Measurements from ENCODE around the gene CARD11.

The CARD11 gene

DNA sequence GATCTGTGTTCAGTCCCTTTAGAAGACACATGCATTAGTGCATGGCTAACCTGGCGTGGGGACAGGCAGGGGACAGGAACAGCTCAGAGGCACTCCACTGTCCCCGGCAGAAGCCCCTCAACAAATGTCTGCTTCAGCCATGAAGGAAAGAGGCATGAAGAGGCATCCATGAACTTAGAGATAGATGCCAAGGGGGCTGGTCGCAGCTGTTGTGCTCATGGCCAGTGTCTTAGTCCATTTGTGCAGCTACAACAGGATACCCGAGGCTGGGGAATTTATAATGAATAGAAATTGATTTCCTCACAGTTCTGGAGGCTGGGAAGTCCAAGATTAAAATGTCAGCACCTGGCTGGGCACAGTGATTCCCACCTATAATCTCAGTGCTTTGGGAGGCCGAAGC, 185.0 kb downstream of the CARD11 start:
- Histone ChIP-seq H3K4me2 (ENCODE audit: low read depth, low read length, poor library complexity, severe bottlenecking) (no peak overlapping the region), H3K9me3 (ENCODE audit: insufficient read depth, low read depth, low read length) (no peaks in the 10 kb centered on the region), H3F3A (ENCODE audit: low read depth) (no peaks in the 10 kb centered on the region), H3K79me2 (ENCODE audit: insufficient read depth, low read length) (no peaks in the 10 kb centered on the region), H2AFZ (ENCODE audit: low read length) (no peak overlapping the region), H3K9ac (ENCODE audit: low read depth, low read length, poor library complexity, severe bottlenecking) (no peak overlapping the region), H4K20me1 (ENCODE audit: insufficient read depth, low read length, poor library complexity, severe bottlenecking) (no peaks in the 10 kb centered on the region), H3K4me3 (ENCODE audit: low read length, poor library complexity, severe bottlenecking) (no peak overlapping the region), H3K9me2 (replicated peaks; ENCODE audit: low read depth, low read length) (no peaks in the 10 kb centered on the region), H3K36me3 (ENCODE audit: insufficient read depth, low read length) (no peaks in the 10 kb centered on the region), H3K4me1 (ENCODE audit: insufficient read depth, low read length, poor library complexity, severe bottlenecking) (peaks cover 9% of the 10 kb centered on the region), H3K27me3 (ENCODE audit: insufficient read depth, low read length, poor library complexity, severe bottlenecking) (no peaks in the 10 kb centered on the region)
- TF ChIP-seq EZH2phosphoT487 (IDR thresholded peaks at IDR 0.05; ENCODE audit: borderline replicate concordance), result no peak
- TF ChIP-seq, protein P1, sequence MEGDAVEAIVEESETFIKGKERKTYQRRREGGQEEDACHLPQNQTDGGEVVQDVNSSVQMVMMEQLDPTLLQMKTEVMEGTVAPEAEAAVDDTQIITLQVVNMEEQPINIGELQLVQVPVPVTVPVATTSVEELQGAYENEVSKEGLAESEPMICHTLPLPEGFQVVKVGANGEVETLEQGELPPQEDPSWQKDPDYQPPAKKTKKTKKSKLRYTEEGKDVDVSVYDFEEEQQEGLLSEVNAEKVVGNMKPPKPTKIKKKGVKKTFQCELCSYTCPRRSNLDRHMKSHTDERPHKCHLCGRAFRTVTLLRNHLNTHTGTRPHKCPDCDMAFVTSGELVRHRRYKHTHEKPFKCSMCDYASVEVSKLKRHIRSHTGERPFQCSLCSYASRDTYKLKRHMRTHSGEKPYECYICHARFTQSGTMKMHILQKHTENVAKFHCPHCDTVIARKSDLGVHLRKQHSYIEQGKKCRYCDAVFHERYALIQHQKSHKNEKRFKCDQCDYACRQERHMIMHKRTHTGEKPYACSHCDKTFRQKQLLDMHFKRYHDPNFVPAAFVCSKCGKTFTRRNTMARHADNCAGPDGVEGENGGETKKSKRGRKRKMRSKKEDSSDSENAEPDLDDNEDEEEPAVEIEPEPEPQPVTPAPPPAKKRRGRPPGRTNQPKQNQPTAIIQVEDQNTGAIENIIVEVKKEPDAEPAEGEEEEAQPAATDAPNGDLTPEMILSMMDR (conservative IDR thresholded peaks at IDR 0.05; ENCODE audit: low read length), result no peak

DNA sequence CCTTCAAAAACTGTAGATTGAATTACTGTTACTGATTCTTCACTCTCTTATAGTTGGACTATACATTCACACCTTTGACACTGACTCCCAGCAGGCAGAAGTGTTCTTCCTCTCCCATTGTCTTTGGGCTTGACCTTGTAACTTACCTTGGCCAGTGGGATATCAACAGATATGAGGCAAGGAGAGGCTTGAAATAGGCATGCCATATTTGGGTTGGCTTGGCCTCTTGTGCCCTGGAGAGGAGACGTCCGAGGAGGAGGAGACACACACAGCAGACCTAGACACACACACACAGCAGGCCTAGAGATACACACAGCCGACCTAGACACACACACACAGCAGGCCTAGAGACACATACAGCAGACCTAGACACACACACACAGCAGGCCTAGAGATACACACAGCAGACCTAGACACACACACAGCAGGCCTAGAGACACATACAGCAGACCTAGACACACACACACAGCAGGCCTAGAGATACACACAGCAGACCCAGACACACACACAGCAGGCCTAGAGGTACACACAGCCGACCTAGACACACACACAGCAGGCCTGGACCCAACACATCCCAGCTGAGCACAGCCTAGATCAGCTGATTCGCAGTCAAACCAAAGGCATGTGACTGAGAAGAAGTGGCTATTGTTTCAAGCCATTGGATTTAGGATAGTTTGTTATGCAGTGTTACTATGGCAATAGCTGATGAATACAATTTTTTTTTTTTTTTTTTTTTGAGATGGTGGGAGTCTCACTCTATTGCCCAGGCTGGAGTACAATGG, 187.1 kb downstream of the CARD11 start:
- Histone ChIP-seq H3K9ac (ENCODE audit: low read depth, low read length, poor library complexity, severe bottlenecking) (no peak overlapping the region), H3K4me1 (ENCODE audit: insufficient read depth, low read length, poor library complexity, severe bottlenecking) (no peaks in the 10 kb centered on the region), H3K9me2 (replicated peaks; ENCODE audit: low read depth, low read length) (no peaks in the 10 kb centered on the region), H4K20me1 (ENCODE audit: insufficient read depth, low read length, poor library complexity, severe bottlenecking) (no peaks in the 10 kb centered on the region), H3K9me3 (ENCODE audit: insufficient read depth, low read depth, low read length) (no peaks in the 10 kb centered on the region), H3K27me3 (ENCODE audit: insufficient read depth, low read length, poor library complexity, severe bottlenecking) (no peaks in the 10 kb centered on the region), H3K4me3 (ENCODE audit: low read length, poor library complexity, severe bottlenecking) (no peak overlapping the region), H3K4me2 (ENCODE audit: low read depth, low read length, poor library complexity, severe bottlenecking) (no peak overlapping the region), H3K36me3 (ENCODE audit: insufficient read depth, low read length) (no peaks in the 10 kb centered on the region), H2AFZ (ENCODE audit: low read length) (no peak overlapping the region), H3F3A (ENCODE audit: low read depth) (no peaks in the 10 kb centered on the region), H3K79me2 (ENCODE audit: insufficient read depth, low read length) (no peaks in the 10 kb centered on the region)
- TF ChIP-seq, protein P1 (conservative IDR thresholded peaks at IDR 0.05; ENCODE audit: low read length), result no peak
